ENCODE data around the gene FAM227A.

Gene FAM227A

GRCh38 chr22:38700789-38701628 lies 44.8 kb upstream of the FAM227A start, which contains the start of gene JOSD1:
TSS of gene JOSD1 (minus strand) at chr22:38700943. CDS start at chr22:38699987, 956 bp downstream.
- H2BK5ac ChIP-seq (ENCODE audit: low read depth, low read length, poor library complexity, severe bottlenecking) = peak within 1 kb of the TSS; percentile 84
- peak within 1 kb of the TSS; percentile 91 for H4K8ac ChIP-seq (ENCODE audit: low read length)
- H3K14ac ChIP-seq (ENCODE audit: low read length in 2 of 2) = peak within 1 kb of the TSS in 1 of 2 experiments; percentile 98
- H3K9me3 ChIP-seq (ENCODE audit: control insufficient read depth, low read length) = no peaks in the 10 kb centered on the region
- H2BK12ac ChIP-seq (ENCODE audit: low read length in 2 of 2) = peak within 1 kb of the TSS in 1 of 2 experiments; percentile 86
- peak within 1 kb of the TSS; percentile 91 to 95 for H3K18ac ChIP-seq (ENCODE audit: low read depth in 1 of 2, low read length in 2 of 2)
- peak within 1 kb of the TSS; percentile 94 for H4K91ac ChIP-seq (ENCODE audit: low read length)
- H2BK120ac ChIP-seq (ENCODE audit: low read depth, low read length) = peak within 1 kb of the TSS; percentile 91
- peaks cover 0 to 15% of the 10 kb centered on the region in 2 experiments for H3K36me3 ChIP-seq (ENCODE audit: control insufficient read depth in 1 of 2, insufficient read depth in 2 of 2, low read depth in 1 of 2, low read length in 2 of 2)
- H3K27ac ChIP-seq (ENCODE audit: low read length, poor library complexity, severe bottlenecking) = peak within 1 kb of the TSS; percentile 84
- H3K9ac ChIP-seq (ENCODE audit: low read length) = peak within 1 kb of the TSS; percentile 98
- peaks cover 4% of the 10 kb centered on the region for H3K79me1 ChIP-seq (replicated peaks; ENCODE audit: low read length, poor library complexity, severe bottlenecking)
- H3K4ac ChIP-seq (ENCODE audit: low read depth in 1 of 2, low read length in 2 of 2) = peak within 1 kb of the TSS; percentile 29 to 96
- peak within 1 kb of the TSS; percentile 89 for H3K4me3 ChIP-seq (ENCODE audit: insufficient read depth in 1 of 2, low read depth in 1 of 2, low read length in 2 of 2)
- 1% methylated on average over 80 of the region's 94 CpGs for WGBS
- DNase-seq = peak; percentile 93
- H3K4me1 ChIP-seq (ENCODE audit: control insufficient read depth, insufficient read depth, low read depth, low read length) = peaks cover 18% of the 10 kb centered on the region
- H3K4me2 ChIP-seq (ENCODE audit: low read length, poor library complexity, severe bottlenecking) = peak within 1 kb of the TSS; percentile 90
- peak within 1 kb of the TSS; percentile 53 for H2AK5ac ChIP-seq (ENCODE audit: low read length, severe bottlenecking)
- peak within 1 kb of the TSS; percentile 85 for H2AFZ ChIP-seq (ENCODE audit: low read depth, low read length)
- peak within 1 kb of the TSS; percentile 99 for H2BK15ac ChIP-seq (ENCODE audit: low read depth, poor library complexity, severe bottlenecking)
- H3K23ac ChIP-seq (ENCODE audit: low read length in 2 of 2) = peak within 1 kb of the TSS in 1 of 2 experiments; percentile 88
- H3K27me3 ChIP-seq (ENCODE audit: control insufficient read depth in 1 of 2, insufficient read depth in 1 of 2, low read length in 2 of 2) = no peaks in the 10 kb centered on the region

GRCh38 chr22:38700270-38700788 lies 44.1 kb upstream of the FAM227A start:
- H3K27me3 ChIP-seq (ENCODE audit: control insufficient read depth in 1 of 2, insufficient read depth in 1 of 2, low read length in 2 of 2) = no peaks in the 10 kb centered on the region
- peak overlapping the region; percentile 99 for H2BK15ac ChIP-seq (ENCODE audit: low read depth, poor library complexity, severe bottlenecking)
- H3K9me3 ChIP-seq (ENCODE audit: control insufficient read depth, low read length) = no peaks in the 10 kb centered on the region
- 1% methylated on average over 25 of the region's 57 CpGs for WGBS
- H2BK120ac ChIP-seq (ENCODE audit: low read depth, low read length) = peak overlapping the region; percentile 91
- peaks cover 4% of the 10 kb centered on the region for H3K79me1 ChIP-seq (replicated peaks; ENCODE audit: low read length, poor library complexity, severe bottlenecking)
- H2AK5ac ChIP-seq (ENCODE audit: low read length, severe bottlenecking) = peak overlapping the region; percentile 53
- H2BK12ac ChIP-seq (ENCODE audit: low read length in 2 of 2) = peak overlapping the region in 1 of 2 experiments; percentile 86
- peak overlapping the region; percentile 84 for H2BK5ac ChIP-seq (ENCODE audit: low read depth, low read length, poor library complexity, severe bottlenecking)
- H3K36me3 ChIP-seq (ENCODE audit: control insufficient read depth in 1 of 2, insufficient read depth in 2 of 2, low read depth in 1 of 2, low read length in 2 of 2) = peaks cover 0 to 18% of the 10 kb centered on the region in 2 experiments
- H3K23ac ChIP-seq (ENCODE audit: low read length in 2 of 2) = peak overlapping the region in 1 of 2 experiments; percentile 88
- peak overlapping the region; percentile 94 for H4K91ac ChIP-seq (ENCODE audit: low read length)
- H2AFZ ChIP-seq (ENCODE audit: low read depth, low read length) = peak overlapping the region; percentile 85
- peak overlapping the region; percentile 98 for H3K9ac ChIP-seq (ENCODE audit: low read length)
- H3K18ac ChIP-seq (ENCODE audit: low read depth in 1 of 2, low read length in 2 of 2) = peak overlapping the region; percentile 91 to 95
- H3K14ac ChIP-seq (ENCODE audit: low read length in 2 of 2) = peak overlapping the region in 1 of 2 experiments; percentile 98
- H3K27ac ChIP-seq (ENCODE audit: low read length, poor library complexity, severe bottlenecking) = peak overlapping the region; percentile 84
- peak overlapping the region; percentile 89 for H3K4me3 ChIP-seq (ENCODE audit: insufficient read depth in 1 of 2, low read depth in 1 of 2, low read length in 2 of 2)
- peak overlapping the region; percentile 29 to 96 for H3K4ac ChIP-seq (ENCODE audit: low read depth in 1 of 2, low read length in 2 of 2)
- H3K4me1 ChIP-seq (ENCODE audit: control insufficient read depth, insufficient read depth, low read depth, low read length) = peaks cover 19% of the 10 kb centered on the region
- peak; percentile 71 for DNase-seq
- H4K8ac ChIP-seq (ENCODE audit: low read length) = peak overlapping the region; percentile 91
- peak overlapping the region; percentile 90 for H3K4me2 ChIP-seq (ENCODE audit: low read length, poor library complexity, severe bottlenecking)

GRCh38 chr22:38699784-38700183 lies 43.6 kb upstream of the FAM227A start:
- Histone ChIP-seq H3K4me1 (ENCODE audit: control insufficient read depth, insufficient read depth, low read depth, low read length) (peaks cover 19% of the 10 kb centered on the region), H4K8ac (ENCODE audit: low read length) (no peak overlapping the region), H3K27ac (ENCODE audit: low read length, poor library complexity, severe bottlenecking) (peak overlapping the region; percentile 84), H2AFZ (ENCODE audit: low read depth, low read length) (no peak overlapping the region), H3K9ac (ENCODE audit: low read length) (peak overlapping the region; percentile 98), H2BK120ac (ENCODE audit: low read depth, low read length) (no peak overlapping the region), H3K23ac (ENCODE audit: low read length in 2 of 2) (no peak overlapping the region), H2BK15ac (ENCODE audit: low read depth, poor library complexity, severe bottlenecking) (no peak overlapping the region), H2BK5ac (ENCODE audit: low read depth, low read length, poor library complexity, severe bottlenecking) (no peak overlapping the region), H3K4ac (ENCODE audit: low read depth in 1 of 2, low read length in 2 of 2) (peak overlapping the region in 1 of 2 experiments; percentile 19), H4K91ac (ENCODE audit: low read length) (no peak overlapping the region), H3K27me3 (ENCODE audit: control insufficient read depth in 1 of 2, insufficient read depth in 1 of 2, low read length in 2 of 2) (no peaks in the 10 kb centered on the region), H2AK5ac (ENCODE audit: low read length, severe bottlenecking) (peak overlapping the region; percentile 14), H3K4me3 (ENCODE audit: insufficient read depth in 1 of 2, low read depth in 1 of 2, low read length in 2 of 2) (peak overlapping the region; percentile 54 to 89), H3K18ac (ENCODE audit: low read depth in 1 of 2, low read length in 2 of 2) (no peak overlapping the region), H3K14ac (ENCODE audit: low read length in 2 of 2) (peak overlapping the region in 1 of 2 experiments; percentile 23), H3K36me3 (ENCODE audit: control insufficient read depth in 1 of 2, insufficient read depth in 2 of 2, low read depth in 1 of 2, low read length in 2 of 2) (peaks cover 0 to 18% of the 10 kb centered on the region in 2 experiments), H3K9me3 (ENCODE audit: control insufficient read depth, low read length) (no peaks in the 10 kb centered on the region), H2BK12ac (ENCODE audit: low read length in 2 of 2) (no peak overlapping the region), H3K4me2 (ENCODE audit: low read length, poor library complexity, severe bottlenecking) (peak overlapping the region; percentile 76), H3K79me1 (replicated peaks; ENCODE audit: low read length, poor library complexity, severe bottlenecking) (peaks cover 4% of the 10 kb centered on the region)
- 31% methylated on average over 5 of the region's 6 CpGs for WGBS
- DNase-seq = peak; percentile 52

GRCh38 chr22:38699143-38699542 lies 43.0 kb upstream of the FAM227A start:
- no peak overlapping the region for H2BK15ac ChIP-seq (ENCODE audit: low read depth, poor library complexity, severe bottlenecking)
- H3K14ac ChIP-seq (ENCODE audit: low read length in 2 of 2) = no peak overlapping the region
- H3K4me3 ChIP-seq (ENCODE audit: insufficient read depth in 1 of 2, low read depth in 1 of 2, low read length in 2 of 2) = peak overlapping the region in 1 of 2 experiments; percentile 89
- H3K4ac ChIP-seq (ENCODE audit: low read depth in 1 of 2, low read length in 2 of 2) = no peak overlapping the region
- peaks cover 18% of the 10 kb centered on the region for H3K4me1 ChIP-seq (ENCODE audit: control insufficient read depth, insufficient read depth, low read depth, low read length)
- DNase-seq = no peak
- no peak overlapping the region for H2AK5ac ChIP-seq (ENCODE audit: low read length, severe bottlenecking)
- H3K27ac ChIP-seq (ENCODE audit: low read length, poor library complexity, severe bottlenecking) = no peak overlapping the region
- no peaks in the 10 kb centered on the region for H3K27me3 ChIP-seq (ENCODE audit: control insufficient read depth in 1 of 2, insufficient read depth in 1 of 2, low read length in 2 of 2)
- H2AFZ ChIP-seq (ENCODE audit: low read depth, low read length) = no peak overlapping the region
- H3K79me1 ChIP-seq (replicated peaks; ENCODE audit: low read length, poor library complexity, severe bottlenecking) = peaks cover 4% of the 10 kb centered on the region
- H4K91ac ChIP-seq (ENCODE audit: low read length) = no peak overlapping the region
- H4K8ac ChIP-seq (ENCODE audit: low read length) = no peak overlapping the region
- no peak overlapping the region for H2BK120ac ChIP-seq (ENCODE audit: low read depth, low read length)
- H3K4me2 ChIP-seq (ENCODE audit: low read length, poor library complexity, severe bottlenecking) = peak overlapping the region; percentile 76
- 88% methylated on average over 5 of the region's 5 CpGs for WGBS
- H2BK12ac ChIP-seq (ENCODE audit: low read length in 2 of 2) = no peak overlapping the region
- H3K23ac ChIP-seq (ENCODE audit: low read length in 2 of 2) = no peak overlapping the region
- no peak overlapping the region for H2BK5ac ChIP-seq (ENCODE audit: low read depth, low read length, poor library complexity, severe bottlenecking)
- H3K18ac ChIP-seq (ENCODE audit: low read depth in 1 of 2, low read length in 2 of 2) = no peak overlapping the region
- H3K9ac ChIP-seq (ENCODE audit: low read length) = peak overlapping the region; percentile 98
- peaks cover 0 to 21% of the 10 kb centered on the region in 2 experiments for H3K36me3 ChIP-seq (ENCODE audit: control insufficient read depth in 1 of 2, insufficient read depth in 2 of 2, low read depth in 1 of 2, low read length in 2 of 2)
- H3K9me3 ChIP-seq (ENCODE audit: control insufficient read depth, low read length) = no peaks in the 10 kb centered on the region
